AML-193 (cell line): ENCODE measurements around the gene DIRAS2.

Experiments used
- DNase-seq, 2 experiments: peaks; one replicate each; lab custom pipeline; 2025; lab: John Stamatoyannopoulos, UW

Gene DIRAS2

DNA sequence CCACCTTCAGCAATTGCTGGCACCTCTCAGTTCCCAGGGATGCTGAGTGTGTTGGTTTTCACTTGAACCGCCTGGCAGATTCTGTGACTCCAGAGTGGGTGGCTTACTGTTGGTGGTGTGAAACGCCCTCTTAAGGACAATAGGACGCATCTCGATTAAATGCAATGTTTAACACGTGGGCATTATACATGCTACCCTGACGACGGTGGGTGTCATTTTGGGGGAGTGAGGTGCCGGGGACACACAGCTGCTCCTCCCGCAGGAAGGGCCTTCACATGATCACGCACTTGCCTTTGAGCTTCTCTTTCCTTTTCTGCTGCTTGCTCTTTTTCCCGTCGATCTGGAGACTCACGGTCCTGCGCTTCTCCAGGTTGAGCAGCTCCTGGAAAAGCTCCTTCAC is 29.7 kb downstream of the DIRAS2 start:
- DNase-seq: no peak

DNA sequence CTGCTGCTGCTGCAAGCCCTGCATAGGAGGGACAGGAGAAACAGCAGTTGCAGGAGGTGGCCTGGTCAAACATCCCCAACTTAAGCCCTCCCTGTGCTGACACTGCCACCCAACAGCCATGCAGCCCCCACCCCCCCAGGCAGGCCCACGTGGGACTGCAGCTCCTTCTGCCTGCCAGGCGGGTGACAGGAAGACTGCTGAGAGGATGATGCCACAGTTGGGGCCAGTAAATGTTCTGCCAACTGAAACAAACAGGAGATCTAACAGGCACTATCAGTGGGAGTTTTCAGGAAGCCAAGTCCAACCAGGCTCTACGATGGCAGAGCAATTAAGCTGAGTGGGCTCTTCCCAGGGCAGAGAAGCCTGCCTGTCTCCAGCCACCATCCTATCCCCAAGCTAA is 31.1 kb downstream of the DIRAS2 start:
- no peak for DNase-seq

DNA sequence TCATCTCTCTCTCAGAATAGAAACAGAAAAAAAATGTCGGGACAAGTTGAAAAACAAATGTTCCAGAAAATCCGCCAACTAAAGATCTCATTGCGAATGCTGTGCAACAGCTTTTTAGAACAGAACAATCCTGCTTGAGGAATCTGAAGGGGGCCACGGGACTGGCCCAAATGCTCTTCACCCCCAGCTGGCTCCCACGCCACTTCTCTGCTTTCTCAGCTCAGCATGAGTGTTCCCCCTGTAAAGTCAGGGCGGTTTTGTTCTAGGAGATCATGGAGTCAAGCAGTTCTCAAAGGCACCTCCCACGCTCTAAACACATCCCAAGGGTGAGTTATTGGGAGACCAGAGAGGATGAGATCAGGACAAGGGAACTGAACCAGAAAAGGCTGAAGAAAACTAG is 31.5 kb downstream of the DIRAS2 start:
- DNase-seq: no peak

DNA sequence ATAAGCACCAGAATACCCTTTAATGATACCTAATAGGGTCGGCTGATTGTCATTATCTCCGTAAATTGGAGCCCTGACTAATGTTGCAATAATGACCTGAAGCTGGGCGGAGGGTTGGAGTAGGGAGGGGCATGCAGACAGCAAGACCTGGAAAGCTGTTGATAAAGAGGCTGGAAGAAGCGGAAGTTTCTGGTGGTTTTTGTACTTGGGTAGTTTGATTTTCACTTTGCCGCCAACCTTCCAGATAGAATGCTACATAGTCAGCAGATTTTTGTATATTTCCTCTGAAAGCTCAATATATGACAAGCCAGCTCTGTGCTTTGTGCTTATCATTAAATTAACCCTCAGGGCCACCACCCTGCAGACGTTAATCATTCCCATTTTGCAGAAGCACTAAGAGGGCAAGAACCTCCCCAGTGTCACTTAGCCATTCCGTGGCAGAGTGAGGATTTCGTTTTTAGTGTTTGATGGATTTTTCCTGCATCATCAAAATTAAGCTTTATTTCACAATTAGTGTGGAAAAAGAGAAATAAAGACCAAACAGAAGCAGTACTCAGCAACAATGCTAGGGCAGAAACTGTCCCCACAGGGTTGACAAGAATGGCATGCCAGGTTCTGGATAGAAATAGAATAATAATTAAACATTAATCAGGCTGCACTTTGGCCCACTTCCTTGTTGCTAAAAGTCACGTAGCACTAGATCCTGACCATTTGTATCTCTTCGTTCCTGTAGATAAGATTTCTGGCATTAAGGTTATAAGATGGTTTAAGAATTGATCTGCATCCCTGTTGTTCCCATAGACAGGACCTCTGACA is 34.7 kb downstream of the DIRAS2 start:
- DNase-seq: no peak

DNA sequence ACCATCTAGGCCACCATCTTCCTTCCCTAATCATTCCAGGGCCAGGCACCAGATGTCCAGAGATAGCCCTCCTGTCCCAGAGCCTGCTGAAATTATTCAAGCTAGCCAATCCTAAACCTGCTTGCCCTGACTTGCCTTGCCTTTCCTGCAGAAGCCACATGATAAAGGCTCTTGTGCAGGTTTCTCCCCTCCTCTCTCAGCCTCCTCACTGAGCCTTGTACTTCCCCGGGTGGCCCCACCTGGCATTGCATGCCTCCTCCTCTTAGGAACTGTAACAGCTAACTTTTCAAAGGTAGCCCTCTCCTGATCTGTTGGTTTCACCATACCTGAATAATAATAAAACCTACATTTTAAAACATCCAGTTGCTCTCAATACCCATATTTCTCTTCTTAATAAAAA is 42.6 kb downstream of the DIRAS2 start:
- no peak for DNase-seq

DNA sequence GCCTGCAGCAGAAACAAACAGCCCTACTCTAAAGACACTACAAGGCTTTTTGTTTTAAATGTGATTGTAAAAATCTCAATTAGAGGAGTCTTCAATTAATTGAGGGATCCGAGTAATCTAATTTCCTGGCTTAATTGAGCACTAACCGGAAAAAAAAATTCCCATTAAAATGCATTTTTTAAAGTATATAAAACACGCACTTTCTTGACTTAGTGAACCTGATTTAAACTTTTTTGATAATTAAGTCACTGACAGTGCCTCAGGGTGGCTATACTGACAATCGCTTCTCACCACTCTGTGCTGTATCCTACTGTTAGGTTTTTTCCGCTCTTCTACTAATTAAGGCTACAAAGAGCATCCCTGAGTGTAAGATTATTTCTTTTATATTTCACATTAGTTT is 44.4 kb downstream of the DIRAS2 start:
- DNase-seq: no peak

DNA sequence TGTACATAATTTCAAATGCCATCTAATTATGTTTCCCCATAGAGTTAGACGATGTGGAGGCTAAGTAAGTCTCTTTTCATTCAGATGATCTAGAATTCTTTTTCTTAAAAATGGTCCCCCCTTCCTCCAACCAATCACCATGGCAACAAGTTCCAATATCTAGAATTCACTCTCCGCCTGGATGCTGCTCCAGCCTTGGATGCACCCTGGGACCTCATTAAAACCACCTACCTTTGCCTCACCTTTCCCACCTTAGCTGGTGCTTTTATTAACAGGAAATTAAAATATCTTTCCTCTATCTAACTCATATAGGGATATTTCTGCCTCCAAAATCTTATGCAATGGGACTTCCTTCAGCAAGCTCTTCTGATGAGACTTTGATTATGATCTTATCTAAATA is 49.0 kb downstream of the DIRAS2 start:
- DNase-seq: no peak

DNA sequence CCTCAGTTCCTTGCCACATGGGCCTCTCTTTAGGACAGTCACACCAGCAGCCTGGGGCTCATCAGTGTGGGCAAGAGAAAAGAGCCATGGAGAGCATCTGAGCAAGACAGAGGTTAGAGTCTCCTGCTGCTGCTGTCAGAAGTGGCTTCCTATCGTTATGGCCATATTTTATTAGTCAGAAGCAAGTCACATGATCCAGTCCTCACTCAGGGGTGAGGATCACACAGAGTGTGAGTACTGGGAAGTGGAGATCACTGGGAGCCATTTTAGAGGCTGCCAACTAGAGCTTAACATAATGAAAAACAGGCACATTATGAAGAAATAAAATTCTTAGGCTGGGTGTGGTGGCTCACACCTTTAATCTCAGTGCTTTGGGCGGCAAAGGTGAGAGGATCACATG is 62.0 kb downstream of the DIRAS2 start:
- DNase-seq: no peak

DNA sequence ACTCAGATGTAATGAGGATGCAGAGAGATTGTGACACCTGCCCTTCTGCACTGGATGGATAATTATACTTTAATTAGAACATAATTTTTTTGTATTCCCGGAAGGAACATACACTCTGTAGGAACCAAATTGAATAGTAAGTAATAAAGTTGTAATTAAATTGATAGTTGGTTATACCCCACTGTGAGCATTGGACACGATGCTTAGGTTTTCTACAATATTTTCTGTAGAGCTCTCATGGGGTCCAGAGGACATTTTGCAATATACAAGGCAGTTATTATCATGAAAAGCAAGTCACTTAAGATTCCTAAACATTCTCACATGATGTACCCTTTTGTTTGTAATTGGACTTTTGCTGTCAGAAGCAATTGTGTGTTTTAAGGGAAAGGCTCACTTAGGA is 63.4 kb downstream of the DIRAS2 start:
- no peak for DNase-seq

DNA sequence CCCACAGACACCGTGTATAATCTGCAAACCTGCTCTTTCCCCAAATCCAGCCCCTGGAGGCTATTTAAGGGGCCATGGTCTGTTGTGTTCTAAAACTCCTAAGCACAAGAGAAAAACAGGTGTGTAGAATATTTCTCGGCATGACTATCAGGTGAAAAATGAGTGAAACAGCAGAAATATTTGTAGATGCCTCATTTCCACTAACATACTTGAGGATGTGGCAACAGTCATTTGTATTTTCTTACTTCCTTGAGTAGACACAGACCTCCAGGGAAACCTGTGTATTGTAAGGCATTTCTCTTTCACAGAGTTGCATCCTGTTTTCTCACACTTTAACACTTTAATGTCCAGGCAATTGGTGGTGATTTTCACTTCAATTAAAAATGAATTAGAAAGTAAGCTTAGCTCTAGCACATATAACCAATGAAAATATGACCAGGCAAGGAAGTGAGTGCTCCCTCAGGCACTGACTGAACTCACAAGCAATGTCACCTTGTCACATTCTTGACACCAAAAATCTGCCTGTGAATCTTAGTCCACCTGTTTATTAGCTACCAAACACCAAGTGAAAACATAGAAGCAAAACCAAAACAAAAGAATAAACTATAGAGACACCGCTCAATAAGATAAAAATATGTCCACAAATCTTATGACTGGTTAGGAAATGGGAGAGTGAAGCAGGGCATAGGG is 64.4 kb downstream of the DIRAS2 start:
- no peak for DNase-seq

DNA sequence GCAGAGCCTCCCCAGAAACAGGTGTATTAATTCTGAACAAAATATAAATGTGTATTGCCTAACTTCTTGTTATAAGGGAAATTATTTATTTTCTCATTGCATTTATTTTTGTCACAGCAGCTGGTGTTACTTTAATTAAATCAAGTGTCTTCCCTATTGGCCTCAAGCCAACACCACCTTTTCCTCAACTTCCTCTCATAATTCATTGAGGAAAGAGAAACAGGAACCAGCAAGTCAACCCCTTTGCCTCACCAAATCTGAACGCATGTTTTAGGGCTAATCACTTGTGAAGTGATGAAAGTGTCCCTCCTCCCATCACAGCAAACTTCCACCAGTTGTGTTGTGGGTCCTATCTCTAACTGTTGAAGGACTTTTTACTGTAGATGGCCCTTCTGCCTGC is 73.1 kb downstream of the DIRAS2 start:
- DNase-seq: no peak

DNA sequence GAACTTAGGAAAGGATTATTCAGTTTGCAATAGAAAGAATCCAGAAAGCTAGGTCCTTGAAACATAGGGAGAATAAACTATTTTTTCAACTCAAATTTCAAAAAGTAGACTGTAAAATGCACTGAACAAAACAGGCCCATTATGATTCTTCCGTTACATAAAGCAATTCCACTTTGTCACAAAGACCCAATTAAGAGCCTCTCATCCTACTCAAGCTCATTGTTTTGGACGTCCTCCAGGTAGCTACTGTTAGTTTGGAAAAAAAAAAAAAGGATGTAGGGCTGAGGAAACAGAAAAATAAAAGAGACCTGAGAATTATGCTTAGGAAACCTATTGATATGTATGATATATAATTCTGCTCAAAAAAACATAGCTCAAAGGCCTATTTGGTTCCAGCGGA is 74.0 kb downstream of the DIRAS2 start:
- DNase-seq: no peak

DNA sequence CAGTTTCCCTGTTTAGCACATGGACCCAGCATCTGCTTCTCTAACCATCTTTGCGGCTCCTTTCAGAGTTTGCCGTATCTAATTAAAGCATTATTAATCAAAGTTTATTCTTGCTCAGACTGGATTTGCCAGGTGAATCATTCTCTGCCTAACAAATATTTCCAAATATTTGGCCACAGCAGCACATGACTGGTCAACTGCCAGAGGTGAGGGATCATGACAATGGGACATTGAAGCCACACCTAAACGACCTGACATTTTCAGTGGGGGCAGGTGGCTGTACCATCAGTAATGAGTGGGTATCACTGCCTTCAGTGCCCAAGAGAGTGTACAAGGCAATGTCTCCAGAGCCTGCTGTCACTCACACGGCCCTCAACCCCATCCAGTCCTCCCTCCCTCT is 80.4 kb downstream of the DIRAS2 start:
- DNase-seq: no peak
